ENCODE measurements around the gene CD300A.
A peak's percentile ranks its signal among the peaks of the same experiment; 100 is the strongest.

CD300A gene

GRCh38 chr17:74466111-74466827 is at the start of gene CD300A:
TSS of gene CD300A (plus strand) at chr17:74466634. CDS start at chr17:74466704, 70 bp downstream.
- no peak for DNase-seq

- peak; percentile 42 for DNase-seq
Measured at GRCh38 chr17:74417178-74418045, 49.0 kb upstream of the CD300A start.

GRCh38 chr17:74419928-74420411 is 46.5 kb upstream of the CD300A start:
- DNase-seq = no peak

- DNase-seq = no peak
Measured at GRCh38 chr17:74424117-74424516, 42.3 kb upstream of the CD300A start.

- no peak for DNase-seq
Measured at GRCh38 chr17:74424657-74425056, 41.8 kb upstream of the CD300A start.

- DNase-seq = no peak
Measured at GRCh38 chr17:74426551-74427047, 39.8 kb upstream of the CD300A start.

GRCh38 chr17:74427048-74427762 is 39.2 kb upstream of the CD300A start:
- no peak for DNase-seq

- DNase-seq = no peak
Measured at GRCh38 chr17:74427763-74428153, 38.7 kb upstream of the CD300A start.

GRCh38 chr17:74429604-74430384 is 36.6 kb upstream of the CD300A start:
- no peak for DNase-seq

- DNase-seq = no peak
Measured at GRCh38 chr17:74430385-74430705, 36.1 kb upstream of the CD300A start.

- no peak for DNase-seq
Measured at GRCh38 chr17:74430706-74431567, 35.5 kb upstream of the CD300A start.

- no peak for DNase-seq
Measured at GRCh38 chr17:74431568-74432423, 34.6 kb upstream of the CD300A start, which contains the start of gene GPRC5C. TSS of gene GPRC5C (plus strand) at chr17:74432088. CDS start at chr17:74439777, 7,689 bp downstream.

GRCh38 chr17:74432424-74432690 is 34.1 kb upstream of the CD300A start:
- DNase-seq = no peak

GRCh38 chr17:74432766-74433391 is 33.6 kb upstream of the CD300A start:
- DNase-seq = no peak

GRCh38 chr17:74433421-74434121 is 32.9 kb upstream of the CD300A start:
- DNase-seq = no peak

GRCh38 chr17:74435775-74436359 is 30.6 kb upstream of the CD300A start:
- DNase-seq = no peak

GRCh38 chr17:74437702-74438101 is 28.7 kb upstream of the CD300A start:
- no peak for DNase-seq

- no peak for DNase-seq
Measured at GRCh38 chr17:74439691-74440567, 26.5 kb upstream of the CD300A start.
